ENCODE results near the gene FOCAD.
"Not testable (repeated sequence)": the region's sequence is repeated elsewhere in the genome, so short reads cannot be mapped to it uniquely, and the experiment has no call there.

FOCAD gene

GRCh38 chr9:20945856-20946255, 261.8 kb downstream of the FOCAD start:
- in situ Hi-C loops (cut with MboI; ENCODE audit: low sequenced_read_pairs) = no loop called here

DNA sequence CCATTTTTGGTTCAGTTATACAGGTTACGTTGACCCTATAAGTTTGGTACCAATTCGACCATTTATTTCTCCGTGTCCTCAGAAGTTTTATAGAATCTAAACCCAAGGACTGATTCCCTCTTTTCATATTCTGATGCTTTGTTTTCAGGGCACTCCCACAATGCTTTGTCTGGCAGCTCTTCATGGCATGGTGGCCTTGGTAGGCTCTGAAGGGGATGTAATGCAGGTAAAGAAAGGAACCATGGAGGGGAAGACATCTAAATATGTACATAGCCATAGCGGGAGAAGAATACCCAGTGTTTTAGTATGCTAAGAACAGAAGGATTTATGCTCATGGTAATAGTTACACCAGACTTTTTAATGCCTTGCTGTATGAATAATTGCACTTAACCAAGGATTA, 264.6 kb downstream of the FOCAD start:
- in situ Hi-C loops (cut with MboI; ENCODE audit: low sequenced_read_pairs) = no loop called here

DNA sequence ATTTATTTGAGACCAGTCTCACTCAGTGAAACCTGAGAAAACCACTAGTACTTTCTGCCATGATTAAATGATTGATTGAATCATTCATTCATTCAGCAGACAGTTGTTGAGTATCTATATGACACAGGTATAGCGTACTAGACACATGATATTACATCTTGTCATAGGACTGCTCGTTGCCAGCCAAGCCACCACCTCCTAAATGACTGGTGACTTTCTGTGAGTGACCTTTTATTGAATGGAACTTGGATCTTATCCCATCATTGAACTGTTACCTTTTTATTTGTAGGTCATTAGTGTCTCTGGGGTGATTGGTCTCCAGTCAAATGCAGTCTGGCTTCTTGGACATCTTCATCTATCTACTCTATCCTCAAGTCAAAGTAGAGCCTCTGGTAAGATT, 266.6 kb downstream of the FOCAD start:
- in situ Hi-C loops (cut with MboI; ENCODE audit: low sequenced_read_pairs) = no loop called here

GRCh38 chr9:20962536-20963225, 278.6 kb downstream of the FOCAD start:
- in situ Hi-C loops (cut with MboI; ENCODE audit: low sequenced_read_pairs) = no loop called here

DNA sequence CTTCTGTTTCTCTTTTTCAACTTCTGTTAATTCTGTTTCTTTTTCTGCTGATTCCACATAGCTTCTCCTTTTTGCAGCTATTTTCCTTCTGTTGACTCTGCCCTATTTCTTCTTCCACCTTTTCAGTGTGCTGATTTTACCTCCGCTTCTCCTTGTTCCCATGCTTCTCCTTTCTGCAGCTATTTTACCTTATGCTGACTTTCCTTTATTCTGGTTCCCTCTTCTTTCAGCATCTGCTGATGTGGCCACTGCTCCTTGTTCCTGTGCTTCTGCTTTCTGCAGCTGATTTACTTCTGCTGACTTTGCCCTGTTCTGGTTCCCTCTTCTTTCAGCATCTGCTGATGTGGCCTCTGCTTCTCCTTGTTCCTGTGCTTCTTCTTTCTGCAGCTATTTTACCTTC, 288.6 kb downstream of the FOCAD start:
- in situ Hi-C loops (cut with MboI; ENCODE audit: low sequenced_read_pairs) = no loop called here

- in situ Hi-C loops (cut with MboI; ENCODE audit: low sequenced_read_pairs) = not testable (repeated sequence)
These were observed 289.3 kb downstream of the FOCAD start for GRCh38 chr9:20973246-20973947.

- in situ Hi-C loops (cut with MboI; ENCODE audit: low sequenced_read_pairs) = not testable (repeated sequence)
These were observed 290.3 kb downstream of the FOCAD start for GRCh38 chr9:20974191-20974938.

DNA sequence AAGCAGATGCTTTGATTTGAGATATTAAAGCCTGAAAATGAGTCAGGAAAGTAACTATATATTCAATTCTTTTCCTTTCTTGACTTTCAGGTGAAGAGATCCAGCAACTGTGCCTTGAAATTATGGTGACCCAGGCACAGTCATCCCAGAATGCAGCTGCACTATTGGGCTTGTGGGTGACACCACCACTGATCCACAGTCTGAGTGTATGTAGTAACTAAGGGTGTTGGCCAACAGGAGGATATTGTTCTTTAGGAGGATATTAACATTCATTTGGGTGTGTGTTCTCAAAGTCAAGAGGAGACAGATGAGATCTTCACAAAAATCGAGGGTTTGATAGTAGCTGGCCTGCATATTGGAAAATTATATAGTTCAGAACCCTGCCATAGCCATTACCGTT, 294.2 kb downstream of the FOCAD start:
- in situ Hi-C loops (cut with MboI; ENCODE audit: low sequenced_read_pairs) = no loop called here

DNA sequence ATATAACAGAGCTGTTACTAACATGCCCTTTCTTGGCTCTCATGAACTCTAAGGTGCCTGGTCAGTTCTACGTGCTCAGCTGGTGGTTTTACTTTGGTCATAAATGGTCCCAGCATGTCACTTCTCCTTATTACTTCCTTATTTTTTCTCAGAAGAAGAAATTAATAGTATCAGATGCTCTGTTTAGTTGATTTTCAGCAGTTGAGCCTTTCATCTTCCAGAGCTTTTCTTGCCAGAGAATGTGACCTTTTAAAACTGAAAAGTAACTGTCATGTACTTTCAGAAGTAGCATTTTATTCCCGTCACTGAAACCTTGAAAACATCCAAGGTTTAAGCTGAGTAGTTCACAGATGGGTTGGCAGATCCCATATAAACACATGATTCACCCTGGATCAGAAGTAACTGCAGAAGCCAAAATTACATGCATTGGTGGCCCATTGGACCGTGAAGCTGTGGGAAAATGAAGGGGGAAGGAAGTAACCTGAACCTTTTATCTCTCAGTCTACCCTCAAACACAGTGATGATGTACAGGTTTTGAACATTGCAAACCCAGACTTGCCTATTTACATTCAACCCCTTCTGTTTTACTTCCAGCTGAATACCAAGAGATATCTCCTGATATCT, 296.9 kb downstream of the FOCAD start:
- in situ Hi-C loops (cut with MboI; ENCODE audit: low sequenced_read_pairs) = no loop called here

GRCh38 chr9:20981486-20981885, 297.4 kb downstream of the FOCAD start:
- in situ Hi-C loops (cut with MboI; ENCODE audit: low sequenced_read_pairs) = no loop called here

DNA sequence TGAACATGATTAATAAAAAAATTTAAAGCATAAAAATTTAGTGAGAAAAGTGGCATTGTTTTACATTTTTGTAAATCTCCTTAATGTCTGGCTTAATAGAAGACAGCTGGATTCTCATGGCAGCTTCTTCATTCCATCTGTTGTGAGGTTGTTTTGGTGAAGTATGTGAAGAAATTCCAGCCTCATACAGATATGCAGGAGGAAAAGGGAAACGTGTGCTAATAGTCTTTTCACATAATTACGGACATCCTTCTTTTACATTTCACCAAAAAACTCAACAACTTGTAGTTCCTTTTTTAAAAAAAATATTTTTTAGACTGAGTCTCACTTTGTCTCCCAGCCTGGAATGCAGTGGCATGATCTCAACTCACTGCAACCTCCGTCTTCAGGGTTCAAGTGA, 300.4 kb downstream of the FOCAD start:
- in situ Hi-C loops (cut with MboI; ENCODE audit: low sequenced_read_pairs) = no loop called here

DNA sequence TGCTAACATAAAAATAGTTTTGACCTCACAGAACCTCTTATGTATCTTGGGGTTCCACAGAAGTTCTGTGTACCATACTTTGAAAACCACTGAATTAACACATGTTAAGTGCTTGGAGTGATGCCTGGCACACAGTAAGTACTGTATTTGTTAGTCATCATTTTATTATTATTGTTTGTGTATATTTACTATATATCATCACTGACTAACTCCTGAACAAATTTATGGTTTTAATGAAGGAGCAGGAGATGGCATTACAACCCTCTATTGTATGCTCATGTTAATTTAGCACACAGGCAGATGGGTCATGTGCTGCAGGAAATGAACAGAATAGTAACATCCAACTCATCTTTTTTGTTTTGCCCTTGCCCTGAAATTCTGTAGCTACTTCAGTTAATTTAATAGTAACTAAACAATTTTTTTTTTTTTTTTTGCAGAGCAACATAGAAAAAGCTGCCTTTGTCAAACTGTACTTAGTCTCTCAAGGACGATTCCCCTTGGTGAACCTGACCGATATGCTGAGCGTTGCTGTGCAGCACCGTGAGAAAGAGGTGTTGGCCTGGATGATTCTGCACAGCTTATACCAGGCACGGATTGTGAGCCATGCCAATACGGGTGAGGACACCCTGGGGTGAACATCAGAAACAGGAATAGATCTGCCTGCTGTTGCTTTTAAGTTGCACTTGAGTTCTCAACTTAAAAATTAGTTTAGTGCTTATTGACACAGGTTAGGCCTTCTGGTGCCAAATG, 302.0 kb downstream of the FOCAD start:
- in situ Hi-C loops (cut with MboI; ENCODE audit: low sequenced_read_pairs) = no loop called here

GRCh38 chr9:20987521-20987920, 303.5 kb downstream of the FOCAD start:
- in situ Hi-C loops (cut with MboI; ENCODE audit: low sequenced_read_pairs) = no loop called here

- in situ Hi-C loops (cut with MboI; ENCODE audit: low sequenced_read_pairs) = no loop called here
These were observed 304.0 kb downstream of the FOCAD start for GRCh38 chr9:20988061-20988460.

DNA sequence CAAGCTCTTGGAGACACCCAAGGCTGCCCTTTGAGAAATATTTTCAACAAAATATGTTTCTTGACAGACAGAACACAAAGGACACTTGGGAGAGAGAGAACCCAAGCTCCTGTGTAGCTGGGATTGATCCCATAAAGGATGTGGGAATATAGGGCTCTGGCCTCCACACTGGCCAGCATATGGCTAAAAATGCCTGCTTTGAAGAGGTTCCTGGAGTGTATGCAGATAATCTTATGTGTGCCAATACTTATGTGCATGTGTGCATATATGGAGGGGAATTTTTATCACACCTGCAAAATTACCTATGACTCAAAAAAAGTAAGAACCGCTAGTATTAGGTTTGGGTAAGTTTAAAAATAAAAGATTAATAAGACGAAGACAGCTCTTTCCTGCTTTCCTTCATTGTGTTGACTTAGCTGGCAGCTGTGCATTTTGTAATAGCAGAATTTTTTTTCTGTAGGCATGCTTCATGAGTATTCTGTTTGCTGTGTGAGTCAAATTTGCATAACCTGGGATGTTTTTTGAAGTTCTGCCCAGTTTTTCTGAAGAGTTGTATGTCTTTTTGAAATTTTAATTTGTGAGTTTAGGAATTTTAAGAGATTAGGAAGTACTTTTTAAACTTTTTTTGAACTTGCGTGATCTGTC, 304.7 kb downstream of the FOCAD start:
- in situ Hi-C loops (cut with MboI; ENCODE audit: low sequenced_read_pairs) = no loop called here

GRCh38 chr9:20989923-20990341, 305.9 kb downstream of the FOCAD start:
- in situ Hi-C loops (cut with MboI; ENCODE audit: low sequenced_read_pairs) = no loop called here

DNA sequence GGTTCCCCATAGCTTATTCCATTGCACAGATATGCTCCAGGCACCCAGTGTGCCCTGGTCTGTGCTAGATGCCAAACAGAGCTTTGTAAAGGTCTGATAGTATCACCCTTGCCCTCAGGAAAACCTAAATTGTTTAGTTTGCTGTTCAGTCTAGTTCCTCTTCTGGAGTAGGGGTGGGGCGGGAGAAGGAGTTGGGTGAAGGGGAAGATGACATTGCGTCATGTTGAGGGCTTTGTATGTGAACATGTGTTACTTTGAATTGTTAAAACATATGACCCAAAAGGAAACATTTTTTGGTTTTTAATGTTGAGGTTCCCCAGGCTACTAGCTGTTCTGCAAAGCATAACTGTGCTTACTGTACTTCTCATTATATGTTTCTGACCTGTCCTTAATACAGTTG, 306.8 kb downstream of the FOCAD start:
- in situ Hi-C loops (cut with MboI; ENCODE audit: low sequenced_read_pairs) = no loop called here

DNA sequence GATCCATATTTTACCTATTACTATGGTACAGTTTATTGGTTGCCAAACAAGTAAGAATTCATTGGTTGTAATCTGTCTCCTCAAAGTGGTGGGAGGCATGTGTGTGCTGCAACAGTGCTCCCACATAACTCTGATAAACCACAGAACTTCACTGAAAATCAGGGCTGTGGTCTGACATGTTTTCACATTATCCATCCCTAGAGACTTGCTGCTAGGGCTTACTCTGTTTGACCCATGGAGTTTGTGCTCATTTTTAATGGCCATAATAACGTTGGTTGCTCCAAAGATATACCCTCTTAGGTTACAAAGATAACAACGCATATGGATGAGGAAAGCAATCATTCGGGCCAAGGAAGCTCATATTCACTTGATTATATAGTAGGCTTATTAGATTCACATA, 310.4 kb downstream of the FOCAD start:
- in situ Hi-C loops (cut with MboI; ENCODE audit: low sequenced_read_pairs) = no loop called here

DNA sequence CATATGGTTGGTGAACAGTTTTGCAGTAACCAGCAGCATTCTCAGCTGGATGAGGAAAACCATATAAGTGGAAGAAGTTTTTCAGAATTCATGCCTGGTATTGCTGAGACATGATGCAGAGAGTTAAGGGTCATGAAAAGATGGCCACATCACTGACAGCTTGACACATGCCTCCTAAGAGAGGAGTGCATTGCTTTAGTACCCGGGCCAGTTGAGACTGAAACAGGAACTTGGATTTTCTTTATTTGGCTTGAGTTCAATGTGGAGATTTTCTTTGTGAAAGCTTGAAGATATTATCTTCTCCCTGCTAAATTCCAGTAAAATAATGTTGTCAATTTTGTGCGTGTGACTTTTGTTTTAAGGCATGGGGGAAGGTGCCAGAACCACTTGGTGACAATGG, 311.6 kb downstream of the FOCAD start:
- in situ Hi-C loops (cut with MboI; ENCODE audit: low sequenced_read_pairs) = no loop called here

DNA sequence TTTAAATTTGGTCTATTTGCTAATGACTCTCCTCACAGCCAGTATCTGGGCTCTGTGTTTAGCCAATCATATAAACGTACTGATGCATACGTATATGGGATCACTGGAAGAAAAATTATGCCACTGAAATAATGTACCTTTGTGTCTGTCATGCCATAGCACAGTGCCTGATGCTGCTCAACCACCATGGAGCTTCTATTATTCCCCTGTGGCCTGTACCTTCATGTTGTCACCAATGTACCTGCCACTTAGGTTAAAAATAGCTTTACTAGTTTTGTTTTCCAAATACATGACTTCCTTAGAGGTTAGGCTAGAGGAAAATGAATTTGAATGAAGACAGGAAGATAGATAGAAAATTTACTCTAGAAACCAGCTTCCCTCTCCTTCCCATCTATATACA, 312.8 kb downstream of the FOCAD start:
- in situ Hi-C loops (cut with MboI; ENCODE audit: low sequenced_read_pairs) = no loop called here
